Activated CD4-positive, alpha-beta memory T cell treated with anti-CD3 and anti-CD28 coated beads, Interleukin-2, amount 10 ng/mL, durations not matched to agents 7 days and 5 days (primary cell): Measurements from ENCODE around the gene SLC26A9. TPM values are rescaled to one million over a fixed set of nuclear protein-coding genes. Genes with fewer than 3 reads are reported as not detected.
"Not testable (repeated sequence)": the region's sequence is repeated elsewhere in the genome, so short reads cannot be mapped to it uniquely, and the experiment has no call there.

ENCODE experiments used
- CTCF ChIA-PET: fragments of 350-600 bp; sonication (Branson Sonifier 250); formaldehyde crosslinking; loops from one replicate; lab custom pipeline; 2021; ENCODE audit warnings: antibody characterized with exemption, inconsistent platforms; lab: Charles Lee
- POLR2A ChIA-PET: fragments of 350-600 bp; sonication (Branson Sonifier 250); formaldehyde crosslinking; loops from one replicate; lab custom pipeline; 2021; ENCODE audit warnings: antibody characterized with exemption; lab: Charles Lee
- DNase-seq: peaks from one replicate; pipeline ENCODE4 v3.0.0-alpha.2; 2020
- H3K27ac Mint-ChIP-seq: one replicate; pipeline ENCODE4 v1.8.0; 2021; ENCODE audit warnings: mild to moderate bottlenecking, mixed read lengths
- H3K27me3 Mint-ChIP-seq: one replicate; pipeline ENCODE4 v1.8.0; 2021; ENCODE audit warnings: mixed read lengths
- H3K36me3 Mint-ChIP-seq: one replicate; pipeline ENCODE4 v1.8.0; 2021; ENCODE audit warnings: low read depth, mixed read lengths
- H3K4me1 Mint-ChIP-seq: one replicate; pipeline ENCODE4 v1.8.0; 2021; ENCODE audit warnings: mixed read lengths
- H3K4me3 Mint-ChIP-seq: one replicate; pipeline ENCODE4 v1.8.0; 2021; ENCODE audit warnings: mild to moderate bottlenecking, mixed read lengths
- H3K9me3 Mint-ChIP-seq: one replicate; pipeline ENCODE4 v1.8.0; 2021; ENCODE audit warnings: mixed read lengths
- total RNA-seq, 2 experiments: library from RNA; stranded (reverse); gene quantifications; one replicate each; pipeline ENCODE4 v1.2.3, GENCODE V29; 2021

The SLC26A9 gene
- total RNA-seq, 2 experiments from 2014 or later, result not detected

DNA sequence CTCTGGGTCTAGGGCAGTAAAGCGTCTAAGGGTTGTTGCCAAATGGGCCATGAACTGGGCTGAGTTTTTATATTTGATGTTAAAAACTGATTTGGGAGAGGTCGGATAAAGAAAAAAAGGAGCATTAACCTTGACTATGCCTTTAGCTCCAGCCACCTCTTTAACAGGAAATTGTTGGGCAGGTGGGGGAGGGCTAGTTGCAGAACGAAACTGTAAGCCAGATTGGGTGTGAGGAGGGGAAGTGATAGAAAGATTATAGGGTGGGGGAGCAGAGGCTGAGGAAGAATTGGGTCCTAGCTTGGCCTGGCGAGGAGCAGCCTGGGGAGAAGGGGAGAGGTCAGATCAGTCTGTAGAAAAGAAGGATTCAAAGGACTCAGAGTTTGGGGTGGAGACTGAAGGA, 54.2 kb downstream of the SLC26A9 start:
- H3K36me3 Mint-ChIP-seq, H3K4me1 Mint-ChIP-seq, CTCF ChIA-PET, H3K4me3 Mint-ChIP-seq, H3K9me3 Mint-ChIP-seq, POLR2A ChIA-PET: not testable (repeated sequence)
- DNase-seq, result peak; percentile 29
- Mint-ChIP-seq H3K27me3 (peaks cover 35% of the 10 kb centered on the region), H3K27ac (peak overlapping the region; percentile 7)

DNA sequence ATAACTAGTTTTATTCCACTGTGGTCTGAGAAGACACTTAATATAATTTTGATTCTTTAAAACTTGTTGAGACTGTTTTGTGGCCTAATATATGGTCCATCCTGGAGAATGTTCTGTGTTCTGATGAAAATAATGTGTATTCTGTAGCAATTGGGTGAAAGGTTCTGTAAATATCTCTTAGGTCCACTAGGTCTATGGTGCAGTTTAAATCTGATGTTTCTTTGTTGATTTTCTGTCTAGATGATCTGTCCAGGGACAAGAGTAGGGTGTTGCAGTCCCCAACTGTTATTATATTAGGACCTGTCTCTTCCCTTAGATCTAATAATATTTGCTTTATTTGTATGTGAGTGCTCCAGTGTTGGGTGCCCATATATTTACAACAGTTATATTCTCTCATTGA, 59.5 kb downstream of the SLC26A9 start:
- Mint-ChIP-seq H3K27me3 (peaks cover 29% of the 10 kb centered on the region), H3K4me3 (no peak overlapping the region), H3K27ac (no peak overlapping the region), H3K9me3 (no peaks in the 10 kb centered on the region), H3K4me1 (no peaks in the 10 kb centered on the region), H3K36me3 (no peaks in the 10 kb centered on the region)
- DNase-seq, result no peak
- CTCF ChIA-PET, result no interaction called here
- POLR2A ChIA-PET, result no interaction called here

DNA sequence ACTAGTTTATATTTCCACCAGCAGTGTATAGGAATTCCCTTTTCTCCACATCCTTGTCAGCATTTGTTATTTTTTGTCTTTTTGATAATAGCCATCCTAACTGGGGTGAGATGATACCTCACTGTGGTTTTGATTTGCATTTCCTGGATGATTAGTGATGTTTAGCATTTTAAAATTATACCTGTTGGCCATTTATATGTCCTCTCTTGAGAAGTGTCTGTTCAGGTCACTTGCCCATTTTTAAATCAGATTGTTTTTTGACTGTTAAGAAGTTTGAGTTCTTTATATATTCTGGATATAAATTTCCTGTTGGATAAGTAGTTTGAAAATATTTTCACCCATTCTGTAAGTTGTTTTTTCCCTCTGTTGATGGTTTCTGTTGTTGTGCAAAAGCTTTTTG, 62.3 kb downstream of the SLC26A9 start:
- Mint-ChIP-seq H3K4me1 (no peaks in the 10 kb centered on the region), H3K27ac (no peak overlapping the region), H3K27me3 (peaks cover 50% of the 10 kb centered on the region), H3K9me3 (no peaks in the 10 kb centered on the region), H3K4me3 (no peak overlapping the region), H3K36me3 (no peaks in the 10 kb centered on the region)
- CTCF ChIA-PET, result no interaction called here
- POLR2A ChIA-PET, result no interaction called here
- DNase-seq, result no peak

DNA sequence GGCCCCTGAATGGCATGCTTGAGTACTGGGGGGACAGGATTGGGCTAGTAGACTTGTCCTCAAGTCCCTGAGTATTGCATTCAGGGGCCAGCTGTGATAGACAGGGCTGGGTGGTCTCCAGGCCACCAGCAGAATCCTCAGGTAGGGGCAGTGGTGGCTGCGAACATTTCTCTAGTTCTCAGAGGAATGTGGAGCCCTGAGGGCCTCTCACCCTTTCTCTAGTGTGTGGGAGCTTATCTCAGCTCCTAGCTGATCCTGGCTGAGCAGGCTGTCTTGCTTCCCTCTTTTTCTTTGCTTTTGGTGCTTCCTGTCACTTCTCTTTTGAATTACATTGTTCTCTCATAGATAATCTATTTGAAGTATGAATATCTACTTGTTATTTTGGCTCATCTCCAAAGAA, 63.3 kb downstream of the SLC26A9 start:
- Mint-ChIP-seq H3K36me3 (no peaks in the 10 kb centered on the region), H3K4me1 (no peaks in the 10 kb centered on the region), H3K9me3 (no peaks in the 10 kb centered on the region), H3K4me3 (no peak overlapping the region), H3K27me3 (peaks cover 52% of the 10 kb centered on the region), H3K27ac (no peak overlapping the region)
- CTCF ChIA-PET, result no interaction called here
- no peak for DNase-seq
- POLR2A ChIA-PET, result no interaction called here

DNA sequence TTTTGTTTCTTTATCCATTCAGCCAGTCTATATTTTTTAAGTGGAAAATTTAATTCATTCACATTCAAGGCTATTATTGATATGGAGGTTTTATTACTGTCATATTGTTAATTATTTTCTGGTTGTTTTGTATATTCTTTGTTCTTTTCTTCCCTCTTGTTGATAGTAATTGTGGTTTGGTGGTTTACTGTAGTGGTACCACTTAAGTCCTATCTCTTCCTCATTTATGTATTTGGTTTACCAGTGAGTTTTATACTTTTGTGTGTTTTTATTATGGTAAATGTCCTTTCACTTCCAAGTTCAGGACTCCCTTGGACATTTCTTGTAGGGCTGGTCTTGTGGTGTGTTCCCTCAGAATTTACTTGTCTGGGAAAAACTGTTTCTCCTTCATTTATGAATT, 65.2 kb downstream of the SLC26A9 start:
- ChIA-PET CTCF (no interaction called here), POLR2A (no interaction called here)
- Mint-ChIP-seq H3K27ac (no peak overlapping the region), H3K27me3 (peaks cover 50% of the 10 kb centered on the region), H3K4me1 (no peaks in the 10 kb centered on the region), H3K9me3 (no peaks in the 10 kb centered on the region), H3K36me3 (no peaks in the 10 kb centered on the region), H3K4me3 (no peak overlapping the region)
- DNase-seq, result no peak

DNA sequence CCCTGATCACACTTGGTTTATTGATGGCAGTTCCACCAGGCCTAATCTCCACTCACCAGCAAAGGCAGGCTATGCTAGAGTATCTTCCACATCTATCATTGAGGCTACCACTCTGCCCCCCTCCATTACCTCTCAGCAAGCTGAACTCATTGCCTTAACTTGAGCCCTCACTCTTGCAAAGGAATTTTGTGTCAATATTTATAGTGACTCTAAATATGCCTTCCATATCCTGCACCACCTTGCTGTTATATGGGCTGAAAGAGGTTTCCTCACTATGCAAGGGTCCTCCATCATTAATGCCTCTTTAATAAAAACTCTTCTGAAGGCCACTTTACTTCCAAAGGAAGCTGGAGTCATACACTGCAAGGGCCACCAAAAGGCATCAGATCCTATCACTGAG, 70.1 kb downstream of the SLC26A9 start:
- H3K27ac Mint-ChIP-seq, H3K9me3 Mint-ChIP-seq, H3K4me3 Mint-ChIP-seq, H3K4me1 Mint-ChIP-seq, H3K36me3 Mint-ChIP-seq, CTCF ChIA-PET, POLR2A ChIA-PET, DNase-seq: not testable (repeated sequence)
- peaks cover 21% of the 10 kb centered on the region for H3K27me3 Mint-ChIP-seq

DNA sequence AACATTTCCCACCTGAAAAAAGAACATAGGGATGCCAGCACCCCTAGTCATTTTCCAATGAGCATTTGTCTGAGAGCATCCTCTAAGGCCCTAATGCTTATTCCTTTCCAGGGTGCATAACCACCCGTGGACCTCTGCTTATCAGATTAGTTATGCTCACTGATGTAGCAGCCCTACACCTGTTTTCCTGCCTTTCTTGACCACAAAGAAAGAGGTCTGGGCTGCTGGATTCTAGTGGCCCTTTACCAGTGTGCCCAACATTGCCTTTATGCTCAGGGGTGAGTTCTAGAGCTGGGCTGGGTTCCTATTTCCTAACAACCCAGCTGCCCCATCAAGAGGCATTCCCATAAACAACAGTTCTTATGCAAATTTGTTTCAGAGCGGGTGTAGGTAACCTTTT, 73.0 kb downstream of the SLC26A9 start:
- H3K4me1 Mint-ChIP-seq, result no peaks in the 10 kb centered on the region
- no peaks in the 10 kb centered on the region for H3K9me3 Mint-ChIP-seq
- peaks cover 6% of the 10 kb centered on the region for H3K27me3 Mint-ChIP-seq
- no peaks in the 10 kb centered on the region for H3K36me3 Mint-ChIP-seq
- CTCF ChIA-PET, result no interaction called here
- H3K27ac Mint-ChIP-seq, result no peak overlapping the region
- DNase-seq, result no peak
- no peak overlapping the region for H3K4me3 Mint-ChIP-seq
- POLR2A ChIA-PET, result no interaction called here

Other genes with a start within 250 kb of the SLC26A9 start
- 100 to 1,000 TPM; 163 to 185 TPM for gene NUCKS1, start 193.3 kb downstream of the SLC26A9 start, total RNA-seq
- 10 to 100 TPM; 67.6 to 72.3 TPM for gene RAB29, start 168.0 kb downstream of the SLC26A9 start, total RNA-seq
- 10 to 100 TPM; 15.1 to 17.8 TPM for gene SLC41A1, start 130.3 kb downstream of the SLC26A9 start, total RNA-seq
- gene PM20D1, start 93.3 kb downstream of the SLC26A9 start, total RNA-seq, result under 1 TPM; 0.43 to 0.81 TPM
- not detected for gene RAB7B, start 59.9 kb upstream of the SLC26A9 start, total RNA-seq
- not detected for gene CTSE, start 80.4 kb upstream of the SLC26A9 start, total RNA-seq
- gene RHEX, start 109.7 kb upstream of the SLC26A9 start, total RNA-seq, result not detected
- not detected for gene AVPR1B, start 173.9 kb upstream of the SLC26A9 start, total RNA-seq